Epithelial cell of proximal tubule (primary cell): ENCODE results near the gene FKBP1A. TPM values are rescaled to one million over a fixed set of nuclear protein-coding genes. Genes with fewer than 3 reads are reported as not detected.

Experiments
- DNase-seq: peaks from one replicate; pipeline ENCODE4 v3.0.0-alpha.2; 2011; ENCODE audit warnings: low read depth
- H3K4me3 ChIP-seq: 2 replicates; pipeline ENCODE4 v1.5.1; 2011; ENCODE audit warnings: low read depth, mild to moderate bottlenecking, low read length
- CTCF ChIP-seq: conservative IDR thresholded peaks from 2 replicates; pipeline ENCODE4 v1.5.1; 2012; ENCODE audit warnings: low read depth, mild to moderate bottlenecking, low read length
- total RNA-seq: library from RNA; depleted of rRNA; stranded (reverse); fragments of >200 nt; gene quantifications from 2 replicates; pipeline ENCODE4 v1.2.3, GENCODE V29; 2015

FKBP1A gene
- total RNA-seq, 1 donor from 2014 or later, result 188 TPM

GRCh38 chr20:1373614-1374013 lies 19.2 kb downstream of the FKBP1A start:
- H3K4me3 ChIP-seq, result no peak overlapping the region
- no peak for TF ChIP-seq CTCF
- DNase-seq, result no peak

DNA sequence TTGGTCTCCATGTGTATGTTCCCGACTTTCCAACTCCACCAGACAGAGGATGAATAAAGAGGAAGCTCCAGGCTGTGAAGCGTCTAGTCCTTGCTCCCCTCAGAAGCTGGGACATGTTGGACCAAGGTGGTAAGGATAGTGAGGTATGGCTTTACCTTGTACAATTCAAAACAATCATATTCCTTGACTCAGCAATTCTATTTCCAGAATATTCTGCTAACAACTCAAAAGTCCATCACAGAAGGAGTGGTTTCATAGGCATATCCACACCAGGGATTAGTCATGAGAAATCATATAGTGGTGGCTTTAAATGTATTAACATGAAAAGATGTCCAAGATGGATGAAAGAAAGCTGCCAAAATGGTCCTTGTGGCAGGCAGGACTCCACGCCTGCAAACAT lies 19.8 kb downstream of the FKBP1A start:
- H3K4me3 ChIP-seq, result no peak overlapping the region
- no peak for DNase-seq
- TF ChIP-seq CTCF, result no peak

DNA sequence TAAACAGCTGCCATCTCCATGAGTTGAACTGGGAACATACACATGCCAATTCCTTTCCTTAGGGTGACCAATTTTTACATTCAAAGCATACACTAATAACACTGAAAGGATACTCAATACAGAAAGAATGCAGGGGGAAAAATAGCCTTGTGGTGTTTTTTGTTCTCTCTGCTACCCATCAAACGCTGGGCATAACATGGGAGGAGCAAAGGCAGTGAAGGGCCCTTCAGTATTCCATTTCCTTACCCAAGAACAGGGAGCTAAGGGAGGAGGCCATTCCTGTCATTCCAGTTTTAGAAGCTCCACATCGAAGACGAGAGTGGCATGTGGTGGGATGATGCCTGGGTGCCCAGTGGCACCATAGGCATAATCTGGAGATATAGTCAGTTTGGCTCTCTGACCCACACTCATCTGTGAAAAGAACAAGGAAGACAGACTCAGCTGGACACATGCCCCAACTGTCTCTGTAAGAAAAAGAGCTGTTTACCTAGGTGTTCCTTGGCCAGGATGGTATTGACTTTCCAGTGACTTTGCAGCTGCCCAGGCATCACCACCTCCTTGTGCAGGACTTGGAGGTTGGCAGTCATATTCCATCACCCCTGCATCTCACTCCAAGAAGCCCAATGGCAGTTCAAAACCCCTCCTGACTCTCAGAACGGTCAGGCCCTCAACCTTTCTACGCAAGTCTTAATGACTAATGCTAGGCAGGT lies 20.9 kb downstream of the FKBP1A start:
- H3K4me3 ChIP-seq, result no peak overlapping the region
- TF ChIP-seq CTCF, result no peak
- DNase-seq, result no peak

DNA sequence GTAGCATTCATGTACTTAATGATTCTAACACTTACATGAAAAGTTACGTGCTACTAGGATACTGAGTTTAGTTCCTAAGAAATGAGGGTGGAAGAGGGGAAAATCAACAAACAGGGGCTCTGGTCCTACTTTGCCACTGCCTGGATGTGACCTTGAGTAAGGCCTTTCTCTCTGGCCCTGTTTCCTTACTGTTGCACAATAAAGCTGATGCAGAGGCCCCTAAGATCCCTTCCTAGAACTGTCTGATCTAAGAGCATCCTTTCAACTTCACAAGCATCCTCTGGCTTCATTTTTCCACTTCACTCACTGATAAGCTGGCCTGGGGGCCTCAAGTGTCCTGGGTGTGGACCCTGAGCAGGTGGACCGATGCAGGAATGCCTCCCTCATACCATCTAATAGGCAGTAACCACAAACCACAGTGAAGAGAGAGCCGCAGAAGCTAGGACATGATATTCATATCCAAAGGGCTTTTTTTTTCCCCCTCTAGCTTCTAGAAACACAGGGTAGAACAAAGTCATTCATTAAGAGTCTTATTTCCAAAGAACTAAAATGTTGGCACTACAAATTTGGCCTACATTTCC lies 21.6 kb downstream of the FKBP1A start:
- no peak for DNase-seq
- TF ChIP-seq CTCF, result no peak
- no peak overlapping the region for H3K4me3 ChIP-seq

DNA sequence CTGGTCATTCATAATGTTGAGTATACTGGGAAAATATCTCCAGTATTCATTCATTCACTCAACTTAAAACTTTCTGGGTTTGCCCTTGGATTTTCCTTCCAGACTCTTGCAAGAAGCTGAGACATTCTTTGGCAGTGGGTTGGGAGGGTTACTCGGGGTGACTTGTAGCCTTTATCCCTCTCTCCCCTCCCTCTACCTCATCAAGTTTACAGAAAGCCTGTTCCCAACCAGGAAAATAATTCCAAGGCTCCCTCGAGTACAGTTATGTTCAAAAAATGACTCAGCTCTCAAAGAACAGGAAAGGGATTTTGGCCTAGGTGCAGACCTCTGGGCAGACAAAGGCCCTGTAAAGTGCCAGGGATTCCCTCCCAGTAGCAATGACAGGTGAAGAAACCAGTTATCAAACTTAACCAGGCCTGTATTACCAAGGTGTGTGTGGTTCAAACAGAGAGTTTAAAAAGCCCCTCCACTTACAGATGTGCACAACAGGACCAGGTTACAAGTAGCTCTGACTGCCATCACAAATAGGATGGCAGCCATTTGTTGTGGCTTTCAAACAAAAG lies 22.2 kb downstream of the FKBP1A start:
- H3K4me3 ChIP-seq, result no peak overlapping the region
- no peak for DNase-seq
- TF ChIP-seq CTCF, result no peak

GRCh38 chr20:1369970-1370369 lies 22.9 kb downstream of the FKBP1A start:
- no peak for TF ChIP-seq CTCF
- DNase-seq, result no peak
- no peak overlapping the region for H3K4me3 ChIP-seq
